ENCODE measurements around the gene SGIP1. TPM values are rescaled to one million over a fixed set of nuclear protein-coding genes. Genes with fewer than 3 reads are reported as not detected.

The SGIP1 gene
- total RNA-seq, 1 experiment from 2014 or later, result not detected

GRCh38 chr1:66693856-66694255 lies 159.9 kb downstream of the SGIP1 start:
- H3K27me3 ChIP-seq (replicated peaks; ENCODE audit: control insufficient read depth, insufficient read depth, low read length), result no peaks in the 10 kb centered on the region
- no peaks in the 10 kb centered on the region for H3K4me1 Mint-ChIP-seq (ENCODE audit: low read depth, unreplicated experiment)
- H3K4me3 ChIP-seq (ENCODE audit: low read depth, low read length), result no peak overlapping the region
- no peak overlapping the region for H3K27ac Mint-ChIP-seq (ENCODE audit: unreplicated experiment)
- no peaks in the 10 kb centered on the region for H3K9me3 Mint-ChIP-seq (ENCODE audit: unreplicated experiment)
- no TSS peak for BruUV-seq (replicated peaks)
- no peak overlapping the region for H3K4me3 Mint-ChIP-seq (ENCODE audit: unreplicated experiment)
- DNase-seq, result no peak
- POLR2A ChIA-PET, result no interaction called here
- H3K9me3 ChIP-seq, result no peaks in the 10 kb centered on the region
- H3K36me3 Mint-ChIP-seq (ENCODE audit: insufficient read depth, unreplicated experiment), result no peaks in the 10 kb centered on the region
- CTCF ChIA-PET, result no interaction called here
- intact Hi-C loops (cut with micrococcal nuclease; ENCODE audit: unreplicated experiment), result no loop called here
- TF ChIP-seq, protein P1, sequence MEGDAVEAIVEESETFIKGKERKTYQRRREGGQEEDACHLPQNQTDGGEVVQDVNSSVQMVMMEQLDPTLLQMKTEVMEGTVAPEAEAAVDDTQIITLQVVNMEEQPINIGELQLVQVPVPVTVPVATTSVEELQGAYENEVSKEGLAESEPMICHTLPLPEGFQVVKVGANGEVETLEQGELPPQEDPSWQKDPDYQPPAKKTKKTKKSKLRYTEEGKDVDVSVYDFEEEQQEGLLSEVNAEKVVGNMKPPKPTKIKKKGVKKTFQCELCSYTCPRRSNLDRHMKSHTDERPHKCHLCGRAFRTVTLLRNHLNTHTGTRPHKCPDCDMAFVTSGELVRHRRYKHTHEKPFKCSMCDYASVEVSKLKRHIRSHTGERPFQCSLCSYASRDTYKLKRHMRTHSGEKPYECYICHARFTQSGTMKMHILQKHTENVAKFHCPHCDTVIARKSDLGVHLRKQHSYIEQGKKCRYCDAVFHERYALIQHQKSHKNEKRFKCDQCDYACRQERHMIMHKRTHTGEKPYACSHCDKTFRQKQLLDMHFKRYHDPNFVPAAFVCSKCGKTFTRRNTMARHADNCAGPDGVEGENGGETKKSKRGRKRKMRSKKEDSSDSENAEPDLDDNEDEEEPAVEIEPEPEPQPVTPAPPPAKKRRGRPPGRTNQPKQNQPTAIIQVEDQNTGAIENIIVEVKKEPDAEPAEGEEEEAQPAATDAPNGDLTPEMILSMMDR (IDR thresholded peaks at IDR 0.05; ENCODE audit: insufficient read depth in 1 of 2, low read depth in 1 of 2, low read length in 1 of 2, severe bottlenecking in 1 of 2, unreplicated experiment in 1 of 2), result no peak
- peaks cover 3% of the 10 kb centered on the region for H3K27me3 Mint-ChIP-seq (ENCODE audit: insufficient read depth, unreplicated experiment)
- H3K4me1 ChIP-seq, result no peaks in the 10 kb centered on the region
- no peaks in the 10 kb centered on the region for H3K36me3 ChIP-seq (ENCODE audit: control insufficient read depth, insufficient read depth, low read length)

- Mint-ChIP-seq H3K4me1 (ENCODE audit: low read depth, unreplicated experiment) (no peaks in the 10 kb centered on the region), H3K27ac (ENCODE audit: unreplicated experiment) (no peak overlapping the region), H3K27me3 (ENCODE audit: insufficient read depth, unreplicated experiment) (peaks cover 3% of the 10 kb centered on the region), H3K36me3 (ENCODE audit: insufficient read depth, unreplicated experiment) (no peaks in the 10 kb centered on the region), H3K9me3 (ENCODE audit: unreplicated experiment) (no peaks in the 10 kb centered on the region), H3K4me3 (ENCODE audit: unreplicated experiment) (no peak overlapping the region)
- BruUV-seq (replicated peaks), result no TSS peak
- Histone ChIP-seq H3K36me3 (ENCODE audit: control insufficient read depth, insufficient read depth, low read length) (no peaks in the 10 kb centered on the region), H3K4me1 (no peaks in the 10 kb centered on the region), H3K9me3 (no peaks in the 10 kb centered on the region), H3K4me3 (ENCODE audit: low read depth, low read length) (no peak overlapping the region), H3K27me3 (replicated peaks; ENCODE audit: control insufficient read depth, insufficient read depth, low read length) (no peaks in the 10 kb centered on the region)
- intact Hi-C loops (cut with micrococcal nuclease; ENCODE audit: unreplicated experiment), result no loop called here
- no peak for DNase-seq
- TF ChIP-seq, protein P1 (IDR thresholded peaks at IDR 0.05; ENCODE audit: insufficient read depth in 1 of 2, low read depth in 1 of 2, low read length in 1 of 2, severe bottlenecking in 1 of 2, unreplicated experiment in 1 of 2), result no peak
- ChIA-PET POLR2A (no interaction called here), CTCF (no interaction called here)
These were observed 161.2 kb downstream of the SGIP1 start for GRCh38 chr1:66695116-66695515.

DNA sequence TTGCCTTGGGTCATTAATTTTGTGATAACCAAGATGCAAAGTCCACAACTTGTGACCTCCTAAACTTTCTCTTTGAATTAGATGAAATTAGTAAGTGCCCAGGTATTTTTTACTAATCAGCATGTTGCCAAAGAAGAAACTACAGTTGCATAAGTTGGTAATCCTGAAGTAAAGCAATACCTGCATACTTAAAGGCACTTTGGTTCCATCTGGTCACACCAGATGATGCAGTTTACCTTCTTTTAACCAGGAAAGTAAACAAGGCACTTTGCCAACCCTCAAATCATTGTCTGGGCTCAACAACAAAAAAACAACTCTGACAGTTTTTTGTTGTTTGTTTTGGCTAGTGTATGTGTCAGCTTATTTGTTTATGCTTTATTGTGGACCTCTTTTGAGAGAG lies 162.8 kb downstream of the SGIP1 start:
- Histone ChIP-seq H3K4me3 (ENCODE audit: low read depth, low read length) (no peak overlapping the region), H3K9me3 (no peaks in the 10 kb centered on the region), H3K36me3 (ENCODE audit: control insufficient read depth, insufficient read depth, low read length) (no peaks in the 10 kb centered on the region), H3K27me3 (replicated peaks; ENCODE audit: control insufficient read depth, insufficient read depth, low read length) (no peaks in the 10 kb centered on the region), H3K4me1 (no peaks in the 10 kb centered on the region)
- H3K9me3 Mint-ChIP-seq (ENCODE audit: unreplicated experiment), result no peaks in the 10 kb centered on the region
- no peak for DNase-seq
- no peak overlapping the region for H3K27ac Mint-ChIP-seq (ENCODE audit: unreplicated experiment)
- TF ChIP-seq, protein P1 (IDR thresholded peaks at IDR 0.05; ENCODE audit: insufficient read depth in 1 of 2, low read depth in 1 of 2, low read length in 1 of 2, severe bottlenecking in 1 of 2, unreplicated experiment in 1 of 2), result no peak
- ChIA-PET CTCF (no interaction called here), POLR2A (no interaction called here)
- H3K4me3 Mint-ChIP-seq (ENCODE audit: unreplicated experiment), result no peak overlapping the region
- intact Hi-C loops (cut with micrococcal nuclease; ENCODE audit: unreplicated experiment), result no loop called here
- no peaks in the 10 kb centered on the region for H3K4me1 Mint-ChIP-seq (ENCODE audit: low read depth, unreplicated experiment)
- no TSS peak for BruUV-seq (replicated peaks)
- H3K36me3 Mint-ChIP-seq (ENCODE audit: insufficient read depth, unreplicated experiment), result no peaks in the 10 kb centered on the region
- H3K27me3 Mint-ChIP-seq (ENCODE audit: insufficient read depth, unreplicated experiment), result no peaks in the 10 kb centered on the region

All from Caco-2 (cell line).